ENCODE data around the gene C19orf33. TPM values are rescaled to one million over a fixed set of nuclear protein-coding genes. Genes with fewer than 3 reads are reported as not detected.

Gene C19orf33
- total RNA-seq, 1 donor from 2014 or later = 267 TPM

GRCh38 chr19:38265213-38265861, 38.7 kb upstream of the C19orf33 start:
- peak overlapping the region; percentile 91 for H3K4me3 ChIP-seq (ENCODE audit: low read depth, low read length)
- no peak for DNase-seq (ENCODE audit: low read depth)
- peak; percentile 21 for TF ChIP-seq CTCF (conservative IDR thresholded peaks at IDR 0.05; ENCODE audit: low read depth, low read length)

GRCh38 chr19:38265921-38266429, 38.1 kb upstream of the C19orf33 start:
- DNase-seq (ENCODE audit: low read depth) = no peak
- TF ChIP-seq CTCF (conservative IDR thresholded peaks at IDR 0.05; ENCODE audit: low read depth, low read length) = no peak
- H3K4me3 ChIP-seq (ENCODE audit: low read depth, low read length) = peak overlapping the region; percentile 91

GRCh38 chr19:38266981-38267597, 37.0 kb upstream of the C19orf33 start:
- no peak for TF ChIP-seq CTCF (conservative IDR thresholded peaks at IDR 0.05; ENCODE audit: low read depth, low read length)
- H3K4me3 ChIP-seq (ENCODE audit: low read depth, low read length) = peak overlapping the region; percentile 91
- DNase-seq (ENCODE audit: low read depth) = no peak

- H3K4me3 ChIP-seq (ENCODE audit: low read depth, low read length) = peak overlapping the region; percentile 91
- no peak for DNase-seq (ENCODE audit: low read depth)
Observed at GRCh38 chr19:38267761-38268483, 36.1 kb upstream of the C19orf33 start.

GRCh38 chr19:38268539-38268938, 35.5 kb upstream of the C19orf33 start:
- no peak overlapping the region for H3K4me3 ChIP-seq (ENCODE audit: low read depth, low read length)
- DNase-seq (ENCODE audit: low read depth) = no peak
- no peak for TF ChIP-seq CTCF (conservative IDR thresholded peaks at IDR 0.05; ENCODE audit: low read depth, low read length)

More at GRCh38 chr19:38267761-38268483, 36.1 kb upstream of the C19orf33 start:
- TF ChIP-seq CTCF (conservative IDR thresholded peaks at IDR 0.05; ENCODE audit: low read depth, low read length) = no peak

- DNase-seq (ENCODE audit: low read depth) = no peak
- no peak overlapping the region for H3K4me3 ChIP-seq (ENCODE audit: low read depth, low read length)
- no peak for TF ChIP-seq CTCF (conservative IDR thresholded peaks at IDR 0.05; ENCODE audit: low read depth, low read length)
Observed at GRCh38 chr19:38270587-38271167, 33.4 kb upstream of the C19orf33 start.

Data from epithelial cell of proximal tubule (primary cell).